Measurements from ENCODE around the gene FAH.

DNA sequence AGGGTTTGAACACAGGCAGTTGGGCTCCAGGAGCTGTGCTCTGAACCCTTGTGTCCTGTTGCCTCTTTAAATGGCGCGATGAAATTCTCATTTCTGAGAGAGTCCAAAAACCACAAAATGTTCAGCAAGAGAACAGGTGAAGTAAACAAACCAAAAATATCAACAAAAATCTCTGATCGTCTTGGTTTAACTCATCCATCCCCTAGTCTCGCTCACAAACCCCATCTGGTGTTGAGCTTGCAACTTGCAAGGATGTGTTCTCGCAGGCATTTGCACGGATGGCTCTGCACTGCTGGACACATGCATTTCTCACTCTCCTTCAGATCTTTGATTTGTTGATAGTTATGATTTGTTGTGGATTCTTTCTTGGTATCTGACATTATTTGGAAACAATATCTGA, 31.1 kb downstream of the FAH start:
- TF ChIP-seq, protein P1, sequence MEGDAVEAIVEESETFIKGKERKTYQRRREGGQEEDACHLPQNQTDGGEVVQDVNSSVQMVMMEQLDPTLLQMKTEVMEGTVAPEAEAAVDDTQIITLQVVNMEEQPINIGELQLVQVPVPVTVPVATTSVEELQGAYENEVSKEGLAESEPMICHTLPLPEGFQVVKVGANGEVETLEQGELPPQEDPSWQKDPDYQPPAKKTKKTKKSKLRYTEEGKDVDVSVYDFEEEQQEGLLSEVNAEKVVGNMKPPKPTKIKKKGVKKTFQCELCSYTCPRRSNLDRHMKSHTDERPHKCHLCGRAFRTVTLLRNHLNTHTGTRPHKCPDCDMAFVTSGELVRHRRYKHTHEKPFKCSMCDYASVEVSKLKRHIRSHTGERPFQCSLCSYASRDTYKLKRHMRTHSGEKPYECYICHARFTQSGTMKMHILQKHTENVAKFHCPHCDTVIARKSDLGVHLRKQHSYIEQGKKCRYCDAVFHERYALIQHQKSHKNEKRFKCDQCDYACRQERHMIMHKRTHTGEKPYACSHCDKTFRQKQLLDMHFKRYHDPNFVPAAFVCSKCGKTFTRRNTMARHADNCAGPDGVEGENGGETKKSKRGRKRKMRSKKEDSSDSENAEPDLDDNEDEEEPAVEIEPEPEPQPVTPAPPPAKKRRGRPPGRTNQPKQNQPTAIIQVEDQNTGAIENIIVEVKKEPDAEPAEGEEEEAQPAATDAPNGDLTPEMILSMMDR (IDR thresholded peaks at IDR 0.05), result peak; percentile 43
- TF ChIP-seq EZH2 (IDR thresholded peaks at IDR 0.05) (no peak), EZH2phosphoT487 (IDR thresholded peaks at IDR 0.05) (no peak)
